G401.6 (cell line): ENCODE results near the gene KCNIP1.
"Not testable (repeated sequence)": the region's sequence is repeated elsewhere in the genome, so short reads cannot be mapped to it uniquely, and the experiment has no call there.

ENCODE experiments used
- FAIRE-seq: peaks from 2 replicates; lab custom pipeline; 2012; peaks lifted over from hg19 to GRCh38; lab: Jason Lieb, UNC

The KCNIP1 gene

DNA sequence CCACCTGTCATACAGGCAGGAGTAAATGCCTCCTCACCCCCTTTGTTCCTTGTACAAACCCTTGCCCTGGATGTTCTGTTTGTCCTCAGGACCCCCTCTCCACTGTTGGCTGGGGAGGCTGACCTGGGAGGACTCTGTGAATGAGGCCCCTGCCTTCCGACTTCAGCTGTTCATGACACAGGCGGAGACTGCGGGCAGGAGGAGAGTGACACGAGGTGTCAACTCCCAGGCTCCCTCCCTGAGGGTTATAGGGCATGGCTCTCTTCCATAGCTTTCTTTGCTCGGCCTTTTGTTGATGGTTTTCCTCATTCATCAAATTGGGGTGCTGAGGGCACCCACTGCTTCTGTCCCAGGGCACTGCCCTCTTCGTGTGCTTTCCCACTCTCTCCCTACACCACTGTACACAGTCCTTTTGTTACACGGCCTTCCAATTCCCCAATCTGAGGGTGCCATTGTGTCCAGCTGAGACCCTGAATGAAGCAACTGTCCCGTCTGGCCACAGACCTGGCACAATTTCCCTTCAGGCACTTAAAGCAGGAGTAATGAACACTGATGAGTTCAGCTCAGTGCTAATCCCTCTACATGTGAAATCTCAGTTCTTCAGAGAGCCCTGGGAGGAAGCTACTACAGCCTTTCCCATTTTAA lies 33.8 kb downstream of the KCNIP1 start:
- FAIRE-seq: no peak

DNA sequence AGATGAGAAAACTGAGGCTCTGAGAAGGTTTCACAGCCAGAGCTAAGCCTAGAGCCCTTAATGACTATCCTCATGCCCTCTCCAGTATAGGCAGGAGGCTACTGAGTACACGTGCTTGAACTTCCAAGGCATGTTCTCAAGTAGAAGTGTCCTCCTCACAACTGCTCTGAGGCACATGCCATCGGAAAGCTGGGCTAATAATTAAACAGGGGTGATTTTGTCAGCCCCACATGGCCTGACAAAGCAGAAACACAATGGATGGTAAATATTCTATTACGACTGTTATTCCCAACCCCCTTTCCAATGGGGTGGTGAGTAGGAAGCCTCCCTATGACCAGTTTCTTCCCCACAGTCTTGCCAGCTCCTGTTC lies 34.3 kb downstream of the KCNIP1 start:
- no peak for FAIRE-seq

DNA sequence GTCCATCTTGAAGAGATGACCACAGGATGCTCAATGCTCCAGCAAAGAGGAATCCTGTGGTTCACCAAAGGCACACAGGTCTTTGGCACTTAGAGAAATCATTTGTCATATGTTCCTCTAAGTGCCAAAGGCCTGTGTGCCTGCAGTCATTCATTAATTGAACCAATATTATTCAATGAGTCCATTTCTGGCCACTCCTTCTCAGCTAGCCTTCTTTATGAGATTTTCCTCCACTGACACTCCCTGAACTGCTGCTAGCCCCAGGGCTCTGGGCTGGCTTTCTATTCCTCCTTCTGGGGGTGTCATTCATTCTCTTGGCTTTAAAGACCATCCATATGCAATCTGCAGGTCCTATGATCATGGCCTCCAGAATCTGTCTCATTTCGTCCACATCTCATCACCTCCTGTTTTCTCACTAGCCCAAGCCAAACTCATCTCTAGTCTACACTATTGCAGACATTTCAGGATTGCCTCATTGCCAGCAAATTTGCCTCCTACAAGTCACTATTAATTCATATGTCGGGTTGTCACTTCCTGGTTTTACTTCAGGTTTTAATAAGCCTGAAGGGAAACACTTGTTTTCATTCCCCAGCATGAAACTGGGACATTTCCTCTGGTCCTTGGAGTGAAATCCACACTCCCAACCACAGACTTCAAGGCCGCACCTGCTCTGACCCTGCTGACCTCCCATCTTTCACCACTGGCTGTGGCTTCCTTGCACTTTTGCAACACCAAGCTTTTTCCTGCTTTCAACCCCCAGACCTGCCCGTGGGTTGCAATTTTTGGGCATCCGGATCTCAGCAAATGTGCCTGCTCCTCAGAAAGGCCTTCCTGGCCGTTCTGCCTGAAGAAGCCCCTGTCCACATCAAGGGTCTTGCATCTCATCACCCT lies 35.1 kb downstream of the KCNIP1 start:
- FAIRE-seq: no peak

DNA sequence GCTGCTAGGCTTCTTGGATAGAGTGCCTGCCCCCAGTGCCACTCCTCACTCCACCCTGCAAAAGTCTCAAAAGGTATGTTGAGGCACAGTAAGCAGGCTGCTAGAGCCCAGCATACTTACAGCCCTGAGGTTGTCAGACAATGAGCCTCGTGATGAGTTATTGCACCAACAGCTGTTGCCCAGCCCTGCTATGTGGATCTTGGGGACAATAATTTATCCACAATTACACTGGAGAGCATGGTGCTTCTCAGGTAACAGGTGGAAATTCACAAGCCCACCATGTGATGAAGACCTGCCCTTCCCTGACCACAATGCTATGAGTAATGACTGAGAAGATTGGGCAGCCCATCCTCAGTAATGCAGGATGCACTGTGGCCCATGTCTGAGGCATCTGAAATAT lies 36.5 kb downstream of the KCNIP1 start:
- no peak for FAIRE-seq

DNA sequence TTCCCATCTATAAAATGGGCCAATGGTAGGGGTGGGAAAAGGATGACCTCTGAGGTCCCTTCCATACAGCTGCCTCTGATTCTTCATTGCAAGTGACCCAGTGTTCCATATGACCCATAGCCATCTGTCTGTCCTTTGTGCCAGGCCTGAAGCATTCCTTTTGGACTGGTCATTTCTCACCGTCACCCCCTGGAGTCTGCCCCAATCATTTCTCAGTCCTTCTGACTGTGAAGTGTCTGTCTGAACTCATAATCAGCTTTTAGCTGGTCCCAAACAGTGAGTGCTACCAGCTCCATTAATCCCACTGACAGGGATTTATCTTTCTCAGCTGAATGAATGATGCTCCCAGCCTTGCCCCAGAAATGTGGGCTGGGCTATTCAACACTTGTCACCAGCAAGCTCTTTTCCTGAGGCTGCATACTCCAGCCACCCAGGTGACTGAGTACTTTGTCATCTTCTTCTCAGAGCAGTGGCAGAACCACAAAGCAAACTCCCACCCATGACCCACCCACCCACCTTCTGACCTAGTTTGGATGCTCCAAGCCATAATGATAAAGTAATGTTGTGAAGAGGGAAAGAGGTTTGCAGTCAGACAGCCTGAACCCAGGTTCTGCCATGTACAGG lies 37.4 kb downstream of the KCNIP1 start:
- FAIRE-seq: no peak

DNA sequence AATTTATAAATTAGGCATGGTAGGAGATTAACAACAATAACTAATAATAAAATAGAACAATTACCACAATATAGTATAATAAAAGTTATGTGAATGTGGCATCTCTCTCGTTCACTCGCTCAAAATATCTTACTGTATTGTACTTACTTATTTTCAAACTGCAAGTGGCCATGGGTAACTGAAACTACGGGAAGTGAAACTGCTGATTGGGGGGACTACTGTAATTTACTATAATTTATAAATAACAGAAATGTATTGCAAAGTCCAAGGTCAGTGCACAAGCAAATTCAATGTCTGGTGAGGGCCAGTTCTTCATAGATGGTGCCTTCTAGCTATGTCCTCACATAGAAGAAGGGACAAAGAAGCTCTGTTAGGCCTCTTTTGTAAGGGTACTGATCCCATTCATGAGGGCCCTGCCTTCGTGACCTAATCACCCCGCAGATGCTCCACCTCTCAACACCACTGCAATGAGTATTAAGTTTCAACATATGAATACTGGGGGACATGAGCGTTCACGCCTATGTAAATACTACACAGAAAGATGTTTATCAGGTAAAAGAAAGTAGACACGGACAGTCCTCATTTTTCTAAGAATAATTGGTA lies 39.0 kb downstream of the KCNIP1 start:
- no peak for FAIRE-seq

DNA sequence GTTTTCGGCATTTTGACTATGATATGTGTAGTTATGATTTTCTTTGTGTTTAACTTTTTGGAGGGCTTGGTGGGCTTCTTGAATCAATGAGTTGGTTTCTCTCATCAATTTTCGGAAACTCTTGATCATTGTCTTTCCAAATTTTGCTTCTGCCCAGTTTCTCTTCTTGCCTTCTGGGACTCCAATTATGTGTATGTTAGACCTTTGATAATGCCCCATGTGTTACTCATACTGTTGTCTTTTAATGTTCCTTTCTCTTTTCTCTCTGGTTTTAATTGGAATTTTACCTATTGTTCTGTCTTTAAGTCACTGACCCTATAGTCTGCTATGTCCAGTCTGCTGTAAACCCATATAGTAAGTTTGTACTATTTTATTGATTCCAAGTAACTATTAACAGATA lies 41.5 kb downstream of the KCNIP1 start:
- FAIRE-seq: no peak

DNA sequence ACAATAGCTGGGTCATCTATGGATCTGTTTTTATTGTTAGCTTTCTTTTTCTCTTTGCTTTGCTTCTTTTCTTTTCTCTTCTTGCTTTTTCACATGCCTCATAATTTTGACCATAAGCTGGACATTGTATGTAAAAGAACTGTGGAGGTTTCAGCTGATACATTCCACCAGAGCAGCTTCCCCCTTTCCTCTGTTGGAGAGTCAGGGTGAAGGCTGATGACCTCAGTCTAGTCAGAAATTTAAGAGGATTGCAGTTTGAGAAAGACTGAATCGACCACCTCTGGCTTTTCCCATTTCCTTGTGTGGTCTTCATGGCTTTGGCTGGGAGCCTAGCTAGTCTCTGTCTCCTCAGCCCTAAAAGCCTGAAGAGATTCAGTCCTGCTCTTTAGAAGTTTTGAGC lies 42.0 kb downstream of the KCNIP1 start:
- FAIRE-seq: no peak

DNA sequence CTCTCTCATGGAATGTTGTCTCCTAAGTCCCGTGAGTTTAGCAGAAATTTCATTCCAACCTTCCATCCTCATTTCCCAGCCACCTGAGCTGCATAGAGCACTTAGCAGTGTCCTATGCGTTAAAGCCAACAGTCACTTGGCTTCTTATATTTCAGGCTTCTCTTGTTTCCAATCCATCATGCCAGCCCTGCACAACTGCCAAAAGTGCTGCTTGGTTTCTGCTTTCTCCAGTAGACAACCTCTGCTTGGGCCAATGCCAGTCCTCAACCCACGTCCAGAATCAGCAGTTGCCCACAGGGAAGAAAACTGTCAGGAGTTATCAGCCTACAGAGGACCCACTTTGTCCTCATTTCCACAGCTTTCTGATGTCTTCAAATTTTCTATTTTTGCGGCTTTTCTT lies 42.5 kb downstream of the KCNIP1 start:
- FAIRE-seq: no peak

DNA sequence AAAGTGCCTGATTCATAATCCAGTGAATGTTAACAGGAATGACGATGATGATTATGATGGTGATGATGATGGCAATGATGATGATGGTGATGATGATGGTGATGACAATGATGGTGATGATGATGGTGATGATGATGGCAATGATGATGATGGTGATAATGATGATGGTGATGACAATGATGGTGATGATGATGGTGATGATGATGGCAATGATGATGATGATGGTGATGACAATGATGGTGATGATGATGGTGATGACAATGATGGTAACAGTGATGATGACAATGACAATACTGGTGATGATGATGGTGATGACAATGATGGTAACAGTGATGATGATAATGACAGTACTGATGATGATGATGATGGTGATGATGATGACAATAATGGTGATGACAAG lies 46.6 kb downstream of the KCNIP1 start:
- not testable (repeated sequence) for FAIRE-seq

DNA sequence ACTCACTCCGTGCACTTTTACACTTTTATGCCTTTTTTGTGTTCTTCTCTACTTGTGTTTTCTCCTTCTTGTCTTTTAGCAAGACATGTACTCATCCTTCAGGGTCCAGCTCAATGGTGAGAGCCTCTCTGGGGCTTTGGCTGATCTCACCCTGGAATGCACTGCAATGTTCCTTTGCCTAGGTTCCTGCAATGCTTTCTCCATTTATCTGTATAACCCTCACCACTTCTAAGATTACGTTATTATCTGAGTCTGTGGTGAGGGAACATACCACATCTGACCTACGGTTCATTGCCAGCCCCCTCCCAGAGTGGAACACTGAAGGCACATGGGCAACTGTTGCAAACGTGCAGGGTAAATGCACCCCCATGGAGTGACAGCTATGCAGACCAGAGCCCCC lies 47.3 kb downstream of the KCNIP1 start:
- FAIRE-seq: no peak

DNA sequence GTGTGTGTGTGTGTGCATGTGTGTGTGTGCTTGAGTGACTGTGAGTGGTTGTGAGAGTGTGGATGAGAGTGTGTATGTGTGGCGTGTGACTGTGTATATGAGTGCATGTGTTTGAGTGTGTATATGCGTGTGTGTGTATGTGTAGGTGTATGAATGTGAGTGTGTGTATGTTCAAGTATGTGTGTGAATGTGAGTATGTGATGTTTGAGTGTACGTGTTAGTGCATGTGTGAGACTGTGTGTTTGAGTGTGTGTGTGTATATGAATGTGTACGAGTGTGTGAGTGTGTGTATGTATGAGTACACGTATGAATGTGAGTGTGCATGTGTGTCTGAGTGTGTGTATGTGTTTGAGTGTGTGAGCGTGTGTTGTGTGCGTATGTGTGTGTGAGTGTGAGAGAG lies 47.8 kb downstream of the KCNIP1 start:
- no peak for FAIRE-seq

DNA sequence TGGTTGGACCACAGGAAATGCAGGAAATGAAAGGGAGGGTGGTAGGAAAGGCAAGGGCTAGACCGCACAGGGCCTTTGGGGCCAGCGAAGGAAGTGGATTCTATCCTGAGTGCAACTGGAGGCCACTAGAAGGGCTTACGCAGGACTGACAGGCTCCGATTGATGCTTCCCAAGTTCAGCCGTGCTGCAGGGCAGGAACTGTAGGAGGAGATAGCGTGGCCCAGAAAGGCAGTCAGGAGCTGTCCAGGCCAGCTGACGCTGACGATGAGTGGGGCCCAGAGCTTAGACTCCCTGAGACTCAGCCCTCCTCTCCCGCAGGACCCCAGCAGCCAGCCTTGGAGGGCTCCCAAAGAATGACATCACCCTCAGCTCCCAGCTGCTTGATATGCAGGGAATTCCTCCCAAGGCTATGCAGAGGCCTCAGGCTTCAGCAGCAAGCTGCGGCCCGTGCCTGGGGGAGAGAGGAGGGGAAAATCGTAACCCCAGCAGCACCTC lies 48.8 kb downstream of the KCNIP1 start:
- FAIRE-seq: no peak

DNA sequence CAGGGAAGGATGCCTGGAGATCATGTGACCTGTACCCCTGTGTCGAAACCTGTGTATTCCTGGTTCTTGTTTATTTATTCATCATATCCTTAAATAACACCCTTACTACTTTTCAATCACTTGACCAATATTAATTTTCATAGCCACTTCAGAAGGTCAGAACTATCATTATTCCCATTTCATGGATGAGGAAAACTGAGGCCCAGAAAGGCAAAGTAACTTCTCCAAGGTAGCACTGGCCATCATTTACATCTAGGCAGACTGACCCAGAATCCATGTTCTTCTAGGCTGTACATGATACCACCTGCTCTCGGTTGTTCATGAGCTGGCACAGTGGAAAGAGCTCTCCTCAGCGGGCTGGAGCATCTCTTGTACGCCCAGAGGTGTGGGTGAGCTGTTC lies 49.4 kb downstream of the KCNIP1 start:
- no peak for FAIRE-seq

DNA sequence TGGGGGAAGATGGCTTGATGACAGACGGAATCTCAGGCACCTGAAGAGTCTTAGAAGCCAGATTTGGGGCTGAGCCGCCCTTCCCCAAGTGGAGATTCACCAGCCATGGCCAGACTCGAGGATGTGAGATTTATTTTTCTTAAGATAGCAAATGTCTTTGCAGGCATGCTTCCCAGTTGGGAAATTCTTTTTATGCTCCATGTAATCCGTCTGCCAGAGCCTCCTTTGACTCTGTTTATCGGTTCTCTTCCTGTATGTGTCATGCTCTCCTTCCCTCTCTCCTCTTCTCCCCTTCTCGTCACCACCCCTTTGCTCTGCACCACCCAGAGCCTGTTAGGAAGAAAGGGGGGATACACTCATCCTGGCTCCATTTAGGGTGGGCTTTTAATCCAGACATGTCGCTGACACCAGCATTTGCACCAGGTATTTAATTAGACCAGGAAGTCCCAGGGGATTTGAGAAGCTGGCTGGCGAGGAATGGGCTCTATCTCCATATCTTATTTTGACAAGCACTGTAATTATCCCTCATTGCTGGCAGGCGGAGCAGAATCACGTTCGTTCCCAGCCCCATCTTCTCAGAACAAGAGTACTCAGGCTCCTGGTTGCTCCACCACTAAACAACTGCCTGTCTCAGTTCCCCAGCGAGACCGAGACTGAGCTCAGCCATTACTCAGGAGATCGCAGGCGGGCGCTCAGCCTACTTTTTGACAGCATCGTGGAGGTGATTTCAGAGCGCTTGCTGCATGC lies 50.9 kb downstream of the KCNIP1 start:
- FAIRE-seq: no peak

DNA sequence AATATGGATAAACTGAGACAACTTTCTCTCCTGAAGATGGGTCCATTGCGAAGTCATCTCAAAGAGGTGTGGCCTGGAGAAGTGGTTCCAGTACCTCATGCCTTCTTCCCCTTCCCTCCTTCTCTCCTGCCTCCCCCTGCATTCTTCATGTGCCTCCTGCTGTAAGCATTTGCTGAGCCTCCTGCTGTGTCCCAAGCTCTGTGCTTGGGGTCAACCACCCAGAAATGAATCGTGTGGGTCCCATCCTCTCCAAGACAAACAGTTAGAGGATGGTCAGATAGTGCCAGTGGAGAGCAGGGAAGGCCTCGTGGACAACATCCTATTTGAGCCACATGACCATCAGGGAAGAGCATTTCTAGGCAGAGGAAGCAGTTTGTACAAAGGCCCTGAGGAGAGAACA lies 53.5 kb downstream of the KCNIP1 start:
- FAIRE-seq: no peak

DNA sequence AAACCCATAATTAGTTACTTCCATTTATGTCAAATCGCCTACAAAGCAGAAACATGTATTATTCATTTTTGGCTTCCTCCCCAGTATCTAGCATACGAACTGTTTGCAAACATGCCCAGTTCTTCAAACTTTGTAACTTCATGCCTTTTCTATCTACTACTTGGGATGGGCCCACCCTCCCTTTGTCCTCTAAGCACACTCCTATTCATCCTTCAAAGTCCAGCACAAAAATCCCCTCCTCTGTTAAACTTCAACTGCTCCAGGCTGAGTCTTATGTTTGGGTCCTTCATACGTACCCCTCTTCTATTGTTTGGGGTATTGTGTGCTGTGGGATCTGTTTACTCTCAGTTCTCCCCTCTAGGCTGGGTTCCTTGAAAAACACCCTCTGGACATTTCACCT lies 55.5 kb downstream of the KCNIP1 start:
- FAIRE-seq: no peak

DNA sequence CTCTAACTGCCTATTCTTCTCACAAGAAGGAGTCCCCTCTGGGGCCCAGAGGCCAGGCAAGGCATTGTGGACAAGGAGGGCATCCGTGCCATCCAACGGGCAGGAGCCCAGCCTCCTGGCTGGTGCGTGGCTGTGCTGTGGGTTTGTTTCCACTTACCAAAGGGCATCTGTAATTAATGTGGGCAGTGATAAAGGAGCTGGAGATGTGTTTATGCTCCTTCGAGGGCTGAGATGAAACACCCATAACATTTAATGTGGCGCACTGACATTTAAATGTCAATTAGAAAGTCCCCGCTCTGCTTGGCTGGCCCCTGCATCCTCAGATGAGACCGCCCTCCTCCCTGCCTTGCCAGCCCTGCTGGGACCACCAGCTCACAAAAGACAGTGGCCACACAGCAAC lies 57.1 kb downstream of the KCNIP1 start:
- no peak for FAIRE-seq

DNA sequence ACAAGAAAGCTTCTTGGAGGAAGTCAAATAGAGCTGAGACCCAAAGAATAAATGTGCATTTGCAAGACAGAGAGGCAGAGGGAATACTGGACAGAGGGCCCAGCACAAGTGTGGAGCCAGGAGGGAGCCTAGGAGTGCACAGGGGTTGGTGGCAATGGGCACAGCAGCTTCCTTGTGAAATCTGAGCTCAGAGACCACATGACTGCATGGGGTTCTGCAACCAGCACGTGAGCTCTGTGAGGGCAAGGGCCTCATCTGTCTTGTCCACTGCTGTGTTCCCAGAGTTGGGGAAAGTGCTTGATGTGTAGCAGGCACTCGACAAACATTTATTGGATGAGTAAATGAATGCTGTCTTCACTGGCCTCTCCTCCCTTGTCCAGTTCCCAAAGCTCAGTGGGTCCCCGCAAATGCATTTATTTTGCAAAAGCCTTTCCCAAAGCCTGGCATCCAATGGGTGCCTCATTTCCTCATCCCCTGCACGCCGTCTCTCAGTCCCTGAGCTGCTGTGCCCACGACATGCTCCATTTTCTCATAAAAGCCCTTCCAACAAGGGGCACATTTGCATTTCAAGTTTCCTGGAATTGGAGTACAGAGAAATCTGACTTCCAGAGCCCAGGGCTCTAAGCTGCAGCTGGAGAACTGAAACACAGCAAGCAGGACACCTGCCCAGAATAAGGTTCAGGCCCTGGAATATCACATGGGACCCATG lies 58.5 kb downstream of the KCNIP1 start:
- FAIRE-seq: no peak

DNA sequence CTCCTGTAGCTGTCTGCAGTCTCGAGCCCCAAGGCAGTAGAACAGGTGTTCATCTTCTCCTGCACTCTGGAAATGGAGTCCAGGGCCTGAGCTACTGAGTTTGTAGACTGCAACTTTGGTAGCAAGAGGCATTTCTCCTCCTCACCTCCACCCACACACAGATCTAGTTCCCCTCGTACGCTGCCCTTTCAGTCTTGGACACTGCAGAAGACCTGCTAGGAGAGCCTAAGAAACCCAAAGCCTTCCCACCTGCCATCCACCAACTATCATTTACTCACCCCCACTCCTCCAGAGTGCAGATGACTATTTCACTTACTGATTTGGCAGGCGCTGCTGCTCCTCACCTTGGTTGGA lies 59.0 kb downstream of the KCNIP1 start:
- no peak for FAIRE-seq

DNA sequence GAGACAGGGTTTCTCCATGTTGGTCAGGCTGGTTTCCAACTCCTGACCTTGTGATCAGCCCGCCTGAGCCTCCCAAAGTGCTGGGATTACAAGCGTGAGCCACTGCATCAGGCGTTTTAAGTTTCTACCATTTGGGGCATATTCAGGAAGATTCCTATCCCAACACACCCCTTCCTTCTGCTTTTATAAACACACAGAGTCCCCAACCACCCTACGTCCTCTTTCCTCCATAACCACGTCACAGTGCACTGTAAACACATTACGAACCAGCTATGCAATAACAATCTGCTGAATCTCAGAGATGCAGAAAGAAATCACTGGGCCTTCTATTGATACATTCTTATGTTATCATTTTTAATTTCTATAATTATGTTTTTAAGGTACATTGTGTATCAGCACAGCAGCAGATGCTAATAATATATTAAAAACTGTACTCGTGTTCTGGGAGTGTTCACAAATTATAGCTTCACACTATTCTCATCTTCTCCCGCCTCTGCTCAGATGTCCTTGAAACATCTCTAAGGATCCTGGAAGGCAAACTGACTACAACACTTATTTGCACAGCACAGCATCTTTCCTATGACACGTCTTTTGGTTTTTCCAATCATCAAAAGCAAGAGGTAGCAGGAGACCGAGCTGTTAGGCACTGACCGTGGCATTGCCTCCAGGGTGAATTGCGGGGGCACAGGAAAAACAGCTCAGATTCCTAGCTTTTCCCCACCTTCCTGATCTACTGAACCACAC lies 60.2 kb downstream of the KCNIP1 start:
- no peak for FAIRE-seq
